Measurements from ENCODE around the gene DHX32. TPM values are rescaled to one million over a fixed set of nuclear protein-coding genes. Genes with fewer than 3 reads are reported as not detected.

Gene DHX32
- total and polyA plus RNA-seq, 2 of the 4 experiments (the other 2 are of a cell fraction) = 15.6 to 27.8 TPM

DNA sequence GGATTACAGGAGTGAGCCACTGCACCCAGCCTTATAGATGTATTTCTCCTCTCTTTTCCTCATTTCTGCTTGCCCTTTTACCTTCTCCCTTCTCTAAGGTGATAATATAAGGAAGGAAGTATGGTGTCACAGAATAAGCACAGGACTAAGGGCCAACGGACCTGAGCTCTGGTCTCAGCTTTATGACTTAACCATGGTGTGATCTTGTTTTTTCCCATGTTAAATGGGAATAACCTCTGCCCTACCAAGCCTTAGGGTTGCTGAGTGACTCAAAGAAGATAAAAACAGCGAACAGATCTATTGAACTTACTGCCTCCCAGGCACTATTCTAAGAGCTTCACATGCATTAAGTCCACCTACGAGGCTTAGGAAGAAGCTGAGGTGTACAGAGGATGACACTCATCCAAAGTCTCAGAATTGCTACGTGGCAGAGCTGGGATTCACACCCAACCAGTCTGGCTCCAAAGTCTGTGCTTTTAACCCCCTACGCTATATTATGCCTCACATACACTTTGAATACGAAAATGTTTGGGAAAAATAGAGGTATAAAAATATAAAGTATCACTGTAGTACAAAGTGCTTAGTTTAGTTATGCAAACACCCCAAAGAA lies 63.6 kb downstream of the DHX32 start:
- CTCF ChIA-PET = no interaction called here
- dilution Hi-C loops (cut with HindIII; ENCODE audit: low sequenced_read_pairs, unreplicated experiment) = no loop called here
- Histone ChIP-seq H4K5ac (ENCODE audit: low read depth, low read length) (no peak overlapping the region), H3K56ac (ENCODE audit: extremely low read depth, insufficient read depth, low read length) (no peak overlapping the region), H3K9me1 (ENCODE audit: insufficient read depth, low read length) (no peaks in the 10 kb centered on the region), H4K8ac (ENCODE audit: low read depth in 2 of 2, low read length in 2 of 2) (no peak overlapping the region), H3K27ac (ENCODE audit: insufficient read depth, low read length) (no peak overlapping the region), H3K4me3 (ENCODE audit: insufficient read depth, low read depth, low read length) (no peak overlapping the region), H4K20me1 (ENCODE audit: insufficient read depth, low read length) (no peaks in the 10 kb centered on the region), H3K27me3 (ENCODE audit: control insufficient read depth, insufficient read depth, low read length) (no peaks in the 10 kb centered on the region), H3K4me1 (ENCODE audit: control insufficient read depth, insufficient read depth, low read length) (peaks cover 3% of the 10 kb centered on the region; the same call in 1 of the 2 replicates), H2AFZ (replicated peaks; ENCODE audit: low read length, poor library complexity) (no peak overlapping the region), H4K91ac (ENCODE audit: insufficient read depth, low read depth, low read length) (no peak overlapping the region), H2BK5ac (ENCODE audit: low read depth, low read length, poor library complexity, severe bottlenecking) (no peak overlapping the region), H3K9me3 (ENCODE audit: control insufficient read depth, insufficient read depth, low read length) (no peaks in the 10 kb centered on the region), H3K36me3 (ENCODE audit: control insufficient read depth, insufficient read depth, low read length) (peaks cover 21% of the 10 kb centered on the region), H2BK20ac (ENCODE audit: low read depth, low read length) (no peak overlapping the region), H2AK9ac (replicated peaks; ENCODE audit: low read depth, low read length, poor library complexity) (no peak overlapping the region), H2BK120ac (ENCODE audit: low read depth, low read length) (no peak overlapping the region), H3K4me2 (ENCODE audit: low read depth, low read length) (no peak overlapping the region), H3K9ac (ENCODE audit: low read depth, low read length) (no peak overlapping the region), H3K79me1 (ENCODE audit: low read depth in 1 of 2, low read length in 2 of 2) (peaks cover 16 to 23% of the 10 kb centered on the region in 2 experiments), H2BK15ac (ENCODE audit: low read depth, low read length) (no peak overlapping the region), H3K14ac (replicated peaks; ENCODE audit: low read depth, low read length) (no peak overlapping the region), H3K4ac (ENCODE audit: low read depth, low read length) (no peak overlapping the region), H3K18ac (ENCODE audit: low read depth, low read length) (no peak overlapping the region), H2AK5ac (ENCODE audit: low read depth, low read length) (no peak overlapping the region), H3K23ac (ENCODE audit: low read depth, low read length) (no peak overlapping the region)
- BruUV-seq (replicated peaks) = no TSS peak
- ATAC-seq (ENCODE audit: low read depth) (no peak), DNase-seq (no peak)
- in situ Hi-C loops (cut with MboI; ENCODE audit: low sequenced_read_pairs) = no loop called here
- intact Hi-C loops (cut with micrococcal nuclease) = no loop called here
- TF ChIP-seq ELK1 (IDR thresholded peaks at IDR 0.05; ENCODE audit: borderline replicate concordance, low read depth, low read length) (no peak), MXI1 (IDR thresholded peaks at IDR 0.05; ENCODE audit: borderline replicate concordance, low read depth, low read length) (no peak), CEBPB (IDR thresholded peaks at IDR 0.05; ENCODE audit: low read depth, low read length) (no peak), RAD21 (IDR thresholded peaks at IDR 0.05; ENCODE audit: low read length) (no peak), USF2 (IDR thresholded peaks at IDR 0.05; ENCODE audit: low read depth, low read length) (no peak), RFX5 (IDR thresholded peaks at IDR 0.05; ENCODE audit: low read depth, low read length) (no peak), SMC3 (IDR thresholded peaks at IDR 0.05; ENCODE audit: low read depth, low read length) (no peak), MAZ (IDR thresholded peaks at IDR 0.05; ENCODE audit: borderline replicate concordance, low read depth, low read length) (no peak), CHD1 (IDR thresholded peaks at IDR 0.05; ENCODE audit: low read depth, low read length) (no peak), RCOR1 (IDR thresholded peaks at IDR 0.05; ENCODE audit: insufficient replicate concordance, low read length) (no peak), NFE2L2 (IDR thresholded peaks at IDR 0.05; ENCODE audit: low read depth, low read length) (no peak), CTCF (conservative IDR thresholded peaks at IDR 0.05; ENCODE audit: low read depth, low read length) (no peak), MAFK (IDR thresholded peaks at IDR 0.05; ENCODE audit: low read depth, low read length) (no peak), POLR2A (IDR thresholded peaks at IDR 0.05; ENCODE audit: low read depth, low read length) (no peak), FOS (IDR thresholded peaks at IDR 0.05; ENCODE audit: low read depth, low read length) (no peak), BHLHE40 (IDR thresholded peaks at IDR 0.05; ENCODE audit: low read depth, low read length) (no peak)
- POLR2A ChIA-PET (ENCODE audit: unreplicated experiment) = no interaction called here
- WGBS, 2 experiments (ENCODE audit: extremely low coverage in 2 of 2, insufficient read length in 1 of 2) = no CpG with 5 or more reads among the region's 6 CpGs

Data from IMR-90 (cell line).